GM18508 (cell line): ENCODE results near the gene RABL3.
A peak's percentile ranks its signal among the peaks of the same experiment; 100 is the strongest.
"Not testable (repeated sequence)": the region's sequence is repeated elsewhere in the genome, so short reads cannot be mapped to it uniquely, and the experiment has no call there.

ENCODE experiments used
- ATAC-seq: cut with Tn5 transposase; IDR thresholded peaks from one replicate; pipeline ENCODE4 v1.9.1; 2021; ENCODE audit warnings: moderate number of reproducible peaks; ENCODE audit not compliant: insufficient read depth, unreplicated experiment

RABL3 gene

GRCh38 chr3:120749843-120750242 is 7.5 kb upstream of the RABL3 start:
- ATAC-seq, result no peak

- no peak for ATAC-seq
Observed at GRCh38 chr3:120745466-120745865, 3.1 kb upstream of the RABL3 start.

GRCh38 chr3:120743556-120744195 is 1.4 kb upstream of the RABL3 start:
- no peak for ATAC-seq

- ATAC-seq, result peak; percentile 1
Observed at GRCh38 chr3:120742849-120743365, 591 bp upstream of the RABL3 start.

GRCh38 chr3:120741837-120742197 is 499 bp downstream of the RABL3 start:
- peak; percentile 7 for ATAC-seq

- ATAC-seq, result no peak
Observed at GRCh38 chr3:120741320-120741719, 996 bp downstream of the RABL3 start.

GRCh38 chr3:120738006-120738405 is 4.3 kb downstream of the RABL3 start:
- ATAC-seq, result not testable (repeated sequence)

GRCh38 chr3:120730576-120731542 is 11.5 kb downstream of the RABL3 start:
- no peak for ATAC-seq

- no peak for ATAC-seq
Observed at GRCh38 chr3:120726791-120727190, 15.5 kb downstream of the RABL3 start.

- ATAC-seq, result not testable (repeated sequence)
Observed at GRCh38 chr3:120719167-120719834, 23.0 kb downstream of the RABL3 start.

- ATAC-seq, result no peak
Observed at GRCh38 chr3:120713262-120713661, 29.1 kb downstream of the RABL3 start.

GRCh38 chr3:120710369-120710768 is 31.9 kb downstream of the RABL3 start:
- ATAC-seq, result no peak

GRCh38 chr3:120708408-120708807 is 33.9 kb downstream of the RABL3 start:
- peak; percentile 62 for ATAC-seq

- no peak for ATAC-seq
Observed at GRCh38 chr3:120706950-120707349, 35.4 kb downstream of the RABL3 start.

- no peak for ATAC-seq
Observed at GRCh38 chr3:120705884-120706582, 36.3 kb downstream of the RABL3 start.

GRCh38 chr3:120699333-120699732 is 43.0 kb downstream of the RABL3 start:
- no peak for ATAC-seq

- ATAC-seq, result no peak
Observed at GRCh38 chr3:120693439-120694171, 48.7 kb downstream of the RABL3 start.

- no peak for ATAC-seq
Observed at GRCh38 chr3:120689395-120689794, 52.9 kb downstream of the RABL3 start.

GRCh38 chr3:120688121-120688520 is 54.2 kb downstream of the RABL3 start:
- peak; percentile 97 for ATAC-seq

- no peak for ATAC-seq
Observed at GRCh38 chr3:120685411-120685810, 56.9 kb downstream of the RABL3 start.
